ENCODE data around the gene STIL.

STIL gene

DNA sequence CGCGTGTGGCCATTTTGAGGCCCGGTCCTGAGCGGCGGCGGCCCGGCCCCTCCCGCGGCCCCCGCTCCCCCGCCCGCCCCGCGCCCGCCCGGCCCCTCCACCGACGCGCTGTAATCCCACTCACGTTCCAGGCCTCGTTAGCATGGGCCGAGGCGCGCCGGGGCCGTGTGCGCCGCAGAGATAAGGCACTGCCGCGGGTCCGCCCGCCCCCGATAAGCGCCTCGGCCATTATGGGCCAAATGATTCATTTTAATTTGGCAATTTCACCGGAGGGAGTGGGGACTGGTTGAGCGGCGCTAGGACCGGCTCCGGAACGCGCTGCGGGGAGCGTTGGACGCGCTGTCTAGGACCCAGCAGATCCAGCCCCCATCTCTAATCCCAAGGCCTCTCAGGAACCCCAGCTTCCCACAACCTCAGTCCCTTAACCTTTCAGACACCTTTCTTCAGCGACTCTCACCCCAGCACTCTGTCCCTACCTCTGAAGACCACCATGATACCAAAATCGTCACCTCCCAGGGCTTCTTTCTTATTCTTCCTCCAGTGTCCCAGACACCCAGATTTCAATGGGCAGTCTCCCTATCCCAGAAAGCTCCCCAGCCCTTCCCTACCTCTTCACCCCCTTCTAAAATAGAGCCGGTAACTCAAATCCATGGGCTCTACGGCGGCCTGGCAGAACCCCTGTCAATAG is 81.6 kb downstream of the STIL start, which contains the start of gene TAL1:
Gene TAL1, minus strand, starts transcription at position 39 of the 688 bp plus-strand sequence. CDS start 6,337 bp downstream, outside the sequence.
- no peak for DNase-seq

- DNase-seq: peak; percentile 65
Observed at GRCh38 chr1:47231301-47232186, 82.4 kb downstream of the STIL start.

DNA sequence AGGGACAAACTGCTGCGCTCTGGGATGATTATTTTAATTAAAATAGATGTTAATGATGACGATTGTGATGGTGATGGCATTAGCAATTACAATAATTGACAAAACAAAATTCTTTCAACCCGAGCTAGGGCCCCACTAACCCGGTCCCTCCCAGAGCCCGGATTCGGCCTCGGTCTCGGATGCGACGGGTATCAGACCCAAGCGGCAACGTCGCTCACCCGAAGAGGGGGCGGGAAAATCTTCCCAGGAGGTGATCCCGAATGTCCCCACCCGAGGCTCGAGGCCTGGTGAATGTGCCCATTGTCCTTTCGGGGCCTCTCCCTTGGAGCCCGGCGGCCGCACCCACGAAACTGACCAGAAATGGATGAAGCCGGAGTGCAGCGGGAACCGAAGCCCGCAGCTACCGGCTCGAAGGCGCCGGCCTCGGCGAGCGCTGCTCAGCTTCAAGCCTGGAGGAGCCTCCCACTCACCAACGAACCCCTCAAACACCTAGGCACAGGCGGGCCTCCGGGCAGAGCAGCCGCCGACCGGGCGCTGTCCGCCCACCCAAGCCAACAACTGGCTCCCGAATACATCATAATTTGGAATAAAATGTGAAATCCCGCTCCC is 83.2 kb downstream of the STIL start:
- DNase-seq: no peak

DNA sequence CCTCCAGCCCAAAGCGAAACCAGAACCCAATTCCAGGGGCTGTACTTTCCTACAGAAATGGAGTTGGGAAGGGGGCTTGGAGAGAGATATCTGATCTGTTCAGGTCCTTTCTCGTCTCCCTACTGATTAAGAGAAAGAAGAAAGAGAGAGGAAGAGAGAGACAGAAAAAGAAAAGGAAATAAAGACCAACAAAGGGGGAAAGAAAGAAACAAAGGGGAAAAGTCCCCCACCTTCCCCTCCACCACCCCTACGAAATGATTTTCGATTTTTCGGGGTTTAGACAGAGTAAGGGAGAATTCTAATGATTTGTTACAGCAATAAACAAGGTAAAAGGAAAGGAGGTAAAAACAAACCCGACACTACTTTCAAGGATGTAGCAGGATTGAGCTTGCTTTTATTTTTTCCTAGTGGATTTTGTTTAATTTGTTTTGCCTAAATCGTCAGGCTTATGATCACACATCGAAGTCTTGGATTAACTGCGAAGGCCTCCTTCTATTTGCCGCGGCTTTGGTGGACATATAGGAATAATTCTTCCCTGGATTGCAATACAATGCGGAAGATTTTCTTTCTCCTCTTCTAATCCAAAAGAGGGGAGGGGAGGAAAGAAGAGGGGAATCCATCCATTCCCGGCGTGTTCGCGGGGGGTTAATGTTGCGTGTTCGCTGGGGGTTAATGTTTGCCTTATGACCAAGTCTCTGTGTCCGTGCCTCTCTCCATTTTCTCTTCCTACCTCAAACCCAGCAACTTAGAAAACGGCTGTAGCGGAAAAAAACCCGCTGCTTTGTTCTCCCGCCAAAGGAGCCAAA is 83.9 kb downstream of the STIL start:
- DNase-seq: no peak

- DNase-seq: no peak
Observed at GRCh38 chr1:47229031-47229885, 84.7 kb downstream of the STIL start.

- no peak for DNase-seq
Observed at GRCh38 chr1:47228644-47229030, 85.3 kb downstream of the STIL start.

- no peak for DNase-seq
Observed at GRCh38 chr1:47227341-47228232, 86.4 kb downstream of the STIL start.

DNA sequence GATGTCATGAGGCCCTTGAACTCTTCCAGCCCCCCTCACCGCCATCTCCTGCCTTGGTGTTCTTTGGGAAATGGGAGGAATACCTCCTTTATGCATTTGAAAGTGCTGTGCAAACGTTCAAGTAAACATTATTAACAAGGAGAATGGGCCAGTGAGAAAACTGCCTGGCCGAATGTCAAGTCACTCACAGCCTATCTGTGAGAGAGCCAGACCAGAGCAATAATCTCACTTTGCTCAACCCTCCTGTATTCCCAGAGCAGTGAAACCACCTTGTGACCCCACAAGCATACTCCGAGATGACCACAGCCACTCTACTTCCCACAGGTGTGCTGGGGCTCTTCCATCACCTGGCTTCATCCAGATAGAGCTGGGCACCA is 87.1 kb downstream of the STIL start:
- DNase-seq: no peak

DNA sequence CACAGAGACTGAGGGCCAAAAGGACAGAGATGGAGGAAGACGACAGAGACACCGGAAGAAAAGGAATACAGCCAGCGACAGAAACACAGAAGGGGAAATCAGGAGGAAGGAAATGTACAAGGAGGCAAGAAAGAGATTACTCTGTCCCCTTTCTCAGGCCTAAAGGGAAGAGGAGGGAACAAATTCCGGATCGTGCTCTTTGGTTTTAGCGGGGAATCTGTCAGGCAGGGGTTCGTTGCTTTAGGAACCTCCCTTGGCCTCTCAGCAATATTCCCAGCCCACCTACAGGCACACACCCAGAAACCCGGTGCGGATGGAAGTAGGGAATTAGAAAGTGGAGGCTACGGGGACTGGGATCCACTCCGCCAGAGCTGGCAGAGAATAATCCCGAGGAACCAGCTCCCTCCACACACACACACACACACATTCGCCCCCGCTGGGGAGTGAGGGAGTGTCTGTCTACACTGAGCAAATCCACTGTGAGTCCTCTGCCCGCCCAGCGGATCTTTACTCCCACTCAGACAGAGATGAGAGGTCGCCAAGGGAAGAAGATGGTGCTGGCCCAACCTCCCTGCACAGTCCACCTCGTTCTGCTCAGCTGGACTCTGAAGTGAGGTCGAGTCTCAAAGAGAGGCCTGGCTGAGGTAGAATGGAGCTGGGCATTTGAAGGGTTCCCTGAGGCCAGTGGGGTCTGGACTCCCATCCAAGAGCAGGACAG is 87.7 kb downstream of the STIL start:
- no peak for DNase-seq

- no peak for DNase-seq
Observed at GRCh38 chr1:47225430-47226100, 88.4 kb downstream of the STIL start.

GRCh38 chr1:47224676-47225399 is 89.1 kb downstream of the STIL start:
- no peak for DNase-seq

DNA sequence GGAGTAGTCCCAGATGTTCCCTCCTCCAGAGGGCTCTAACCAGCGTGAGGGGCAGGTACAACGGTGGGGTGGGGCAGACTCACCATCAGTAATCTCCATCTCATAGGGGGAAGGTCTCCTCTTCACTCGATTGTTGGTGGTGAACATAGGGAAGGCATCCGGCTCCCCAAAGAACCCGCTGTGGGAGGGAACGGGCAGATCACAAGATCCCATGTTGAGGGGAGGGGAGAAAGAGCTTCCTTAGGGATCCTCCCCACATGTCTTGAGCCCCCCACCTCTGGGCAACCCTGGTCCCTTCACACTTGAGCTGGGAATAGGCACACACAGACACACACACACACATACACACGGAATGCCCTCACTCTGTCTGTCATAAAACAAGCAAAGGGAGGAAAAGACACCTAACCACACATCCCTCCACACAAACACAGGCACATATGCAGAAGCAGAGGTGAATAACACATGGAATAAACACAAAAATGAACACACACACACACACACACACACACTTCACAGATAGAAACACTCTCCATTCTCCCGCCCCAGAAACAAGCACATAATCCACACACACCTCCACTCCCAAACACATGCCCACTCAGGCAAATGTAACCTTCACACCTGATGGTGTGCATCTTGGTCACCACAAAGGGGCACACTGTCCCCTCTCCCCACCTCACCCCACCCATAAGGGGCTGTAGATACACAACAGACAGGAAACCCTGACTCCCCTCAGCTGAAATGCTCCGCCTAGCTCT is 89.8 kb downstream of the STIL start:
- DNase-seq: no peak

DNA sequence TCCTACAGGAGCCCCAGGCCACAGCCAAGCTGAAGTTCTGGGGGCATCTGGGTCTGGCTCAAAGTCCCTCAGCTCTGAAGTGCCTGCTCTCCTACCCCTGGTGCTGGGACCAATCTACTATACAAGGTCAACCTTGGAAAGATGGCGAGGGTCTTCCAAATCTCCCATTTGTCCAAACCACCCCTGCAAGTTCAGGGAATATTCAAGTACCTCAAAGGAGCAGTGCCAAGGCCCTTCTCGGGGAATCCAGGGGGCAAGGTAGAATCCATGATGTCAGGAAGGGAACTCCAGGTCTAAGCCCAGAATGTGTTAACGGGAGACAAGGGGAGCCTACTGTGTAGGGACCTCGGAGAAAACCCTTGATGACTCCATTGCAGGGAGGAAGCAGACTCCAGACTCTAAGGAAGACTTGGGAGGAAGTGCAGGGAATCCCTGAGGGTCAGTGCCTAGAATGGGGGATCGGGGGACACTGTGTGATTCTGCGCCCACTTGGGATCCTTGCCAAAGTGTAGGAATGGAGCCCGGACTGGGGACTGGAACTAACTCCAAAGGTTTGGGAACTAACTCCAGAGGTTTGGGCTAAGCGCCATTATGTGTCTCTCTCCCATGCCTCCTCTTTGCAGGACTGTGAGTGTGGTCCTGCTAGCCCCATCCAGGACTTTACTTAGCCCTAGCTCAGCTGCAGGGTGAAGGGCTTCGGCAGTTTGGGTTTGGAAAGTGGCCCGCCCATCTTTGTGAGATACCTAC is 90.6 kb downstream of the STIL start:
- DNase-seq: no peak

- no peak for DNase-seq
Observed at GRCh38 chr1:47222476-47222875, 91.5 kb downstream of the STIL start.

GRCh38 chr1:47219590-47220220 is 94.2 kb downstream of the STIL start:
- no peak for DNase-seq

DNA sequence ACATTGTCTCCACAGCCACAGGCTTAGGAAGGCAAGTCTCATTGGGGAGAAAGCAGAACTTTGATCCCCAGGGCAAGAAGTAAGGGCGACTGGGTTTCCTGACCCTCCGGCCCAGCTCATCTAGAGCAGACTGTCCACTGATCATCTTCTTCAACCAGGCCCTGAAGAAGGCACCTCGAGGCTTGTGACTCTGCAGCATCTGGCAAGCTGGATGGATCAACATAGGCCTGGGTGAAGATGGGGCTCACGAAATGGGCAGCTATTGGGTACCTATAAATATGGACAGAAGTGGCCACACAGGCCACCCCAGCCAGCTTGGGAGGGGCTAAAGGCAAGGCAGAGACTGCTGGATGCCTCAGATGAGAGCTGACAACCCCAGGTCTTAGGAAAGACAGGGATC is 94.9 kb downstream of the STIL start:
- DNase-seq: no peak

All from femur (tissue), 1 donor.